Loucy (cell line): ENCODE data around the gene MED20.

Source experiments
- H2AFZ ChIP-seq: fragments of 200-600 bp; sonication (generic); 2 replicates; pipeline ENCODE4 v1.6.0; 2016; ENCODE audit warnings: antibody characterized with exemption, mild to moderate bottlenecking, low read length, moderate library complexity
- H3F3A ChIP-seq: fragments of 200-600 bp; 2 replicates; pipeline ENCODE4 v1.6.0; 2016; ENCODE audit warnings: antibody characterized with exemption, low read depth, mild to moderate bottlenecking
- H3K27me3 ChIP-seq: fragments of 200-600 bp; sonication (generic); 2 replicates; pipeline ENCODE4 v1.6.1; 2014; ENCODE audit warnings: low read length, mild to moderate bottlenecking; ENCODE audit not compliant: insufficient read depth, poor library complexity, severe bottlenecking
- H3K36me3 ChIP-seq: fragments of 200-600 bp; sonication (generic); 2 replicates; pipeline ENCODE4 v1.6.1; 2016; ENCODE audit warnings: low read length; ENCODE audit not compliant: insufficient read depth
- H3K4me1 ChIP-seq: fragments of 200-600 bp; sonication (generic); 2 replicates; pipeline ENCODE4 v1.5.1; 2014; ENCODE audit warnings: low read length, mild to moderate bottlenecking; ENCODE audit not compliant: insufficient read depth, poor library complexity, severe bottlenecking
- H3K4me2 ChIP-seq: fragments of 200-600 bp; sonication (generic); 2 replicates; pipeline ENCODE4 v1.6.0; 2014; ENCODE audit warnings: antibody characterized with exemption, low read length, low read depth, mild to moderate bottlenecking; ENCODE audit not compliant: poor library complexity, severe bottlenecking
- H3K4me3 ChIP-seq: fragments of 200-600 bp; sonication (generic); 2 replicates; pipeline ENCODE4 v1.5.1; 2014; ENCODE audit warnings: low read length, mild to moderate bottlenecking, mixed read lengths; ENCODE audit not compliant: poor library complexity, severe bottlenecking
- H3K79me2 ChIP-seq: fragments of 200-600 bp; sonication (generic); 2 replicates; pipeline ENCODE4 v1.6.1; 2014; ENCODE audit warnings: low read length; ENCODE audit not compliant: insufficient read depth
- H3K9ac ChIP-seq: fragments of 200-600 bp; sonication (generic); 2 replicates; pipeline ENCODE4 v1.6.0; 2014; ENCODE audit warnings: mild to moderate bottlenecking, low read depth, low read length, moderate library complexity; ENCODE audit not compliant: poor library complexity, severe bottlenecking
- H3K9me2 ChIP-seq: fragments of 200-600 bp; sonication (generic); replicated peaks from 2 replicates; pipeline ENCODE4 v1.6.1; 2016; ENCODE audit warnings: low read depth, low read length, mixed read lengths
- H3K9me3 ChIP-seq: fragments of 200-600 bp; sonication (generic); 2 replicates; pipeline ENCODE4 v1.6.1; 2014; ENCODE audit warnings: mild to moderate bottlenecking, antibody characterized with exemption, low read length, low read depth; ENCODE audit not compliant: insufficient read depth
- H4K20me1 ChIP-seq: fragments of 200-600 bp; sonication (generic); 2 replicates; pipeline ENCODE4 v1.6.0; 2014; ENCODE audit warnings: antibody characterized with exemption, low read length, mild to moderate bottlenecking; ENCODE audit not compliant: insufficient read depth, poor library complexity, severe bottlenecking
- EZH2phosphoT487 ChIP-seq: fragments of 200-600 bp; IDR thresholded peaks from 2 replicates; pipeline ENCODE4 v1.6.1; 2018; ENCODE audit warnings: antibody characterized with exemption, mild to moderate bottlenecking, moderate library complexity, borderline replicate concordance
- TF ChIP-seq, protein P1 (sequence below): fragments of 200-600 bp; sonication (generic); conservative IDR thresholded peaks from 2 replicates; pipeline ENCODE4 v1.5.1; 2014; ENCODE audit warnings: mild to moderate bottlenecking, antibody characterized with exemption, low read length

The MED20 gene

DNA sequence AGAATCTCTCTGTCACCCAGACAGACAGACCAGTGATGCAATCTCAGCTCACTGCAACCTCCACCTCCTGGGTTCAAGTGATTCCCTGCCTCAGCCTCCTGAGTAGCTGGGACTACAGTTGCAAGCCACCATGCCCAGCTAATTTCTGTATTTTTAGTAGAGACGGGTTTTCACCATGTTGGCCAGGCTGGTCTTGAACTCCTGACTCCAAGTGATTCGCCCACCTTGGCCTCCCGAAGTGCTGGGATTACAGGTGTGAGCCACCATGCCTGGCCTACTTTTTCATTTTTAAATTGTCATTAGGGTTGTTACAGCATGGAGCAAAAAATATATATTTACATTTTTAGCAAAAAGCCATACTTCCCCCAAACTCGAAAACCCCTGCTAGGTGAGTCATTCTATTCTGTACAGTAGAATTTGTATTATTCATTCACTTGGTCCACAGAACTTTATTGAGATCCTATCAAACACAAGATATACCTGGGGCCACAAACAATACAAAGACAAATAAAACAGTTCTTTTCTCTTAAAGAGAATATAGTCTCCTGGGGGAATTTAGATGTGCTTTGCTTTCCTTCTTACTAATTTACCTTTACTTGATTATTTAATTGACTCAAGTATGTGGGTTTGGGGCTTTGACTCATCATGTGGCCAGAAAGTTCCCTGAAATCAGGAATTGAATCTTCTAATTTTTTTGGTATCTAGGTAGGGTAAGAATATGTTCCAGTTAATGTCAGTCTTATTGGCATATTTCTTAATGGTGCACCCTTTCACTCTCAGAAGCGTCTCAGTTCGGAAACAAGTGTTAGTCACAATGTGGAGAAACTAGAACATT, 37.3 kb upstream of the MED20 start:
- H3K4me1 ChIP-seq: peaks cover 5% of the 10 kb centered on the region
- no peak overlapping the region for H3K4me2 ChIP-seq
- no peaks in the 10 kb centered on the region for H3F3A ChIP-seq
- no peaks in the 10 kb centered on the region for H4K20me1 ChIP-seq
- no peak overlapping the region for H3K4me3 ChIP-seq
- no peaks in the 10 kb centered on the region for H3K79me2 ChIP-seq
- no peak overlapping the region for H3K9ac ChIP-seq
- H2AFZ ChIP-seq: no peak overlapping the region
- H3K27me3 ChIP-seq: no peaks in the 10 kb centered on the region
- no peak for TF ChIP-seq EZH2phosphoT487
- TF ChIP-seq, protein P1, sequence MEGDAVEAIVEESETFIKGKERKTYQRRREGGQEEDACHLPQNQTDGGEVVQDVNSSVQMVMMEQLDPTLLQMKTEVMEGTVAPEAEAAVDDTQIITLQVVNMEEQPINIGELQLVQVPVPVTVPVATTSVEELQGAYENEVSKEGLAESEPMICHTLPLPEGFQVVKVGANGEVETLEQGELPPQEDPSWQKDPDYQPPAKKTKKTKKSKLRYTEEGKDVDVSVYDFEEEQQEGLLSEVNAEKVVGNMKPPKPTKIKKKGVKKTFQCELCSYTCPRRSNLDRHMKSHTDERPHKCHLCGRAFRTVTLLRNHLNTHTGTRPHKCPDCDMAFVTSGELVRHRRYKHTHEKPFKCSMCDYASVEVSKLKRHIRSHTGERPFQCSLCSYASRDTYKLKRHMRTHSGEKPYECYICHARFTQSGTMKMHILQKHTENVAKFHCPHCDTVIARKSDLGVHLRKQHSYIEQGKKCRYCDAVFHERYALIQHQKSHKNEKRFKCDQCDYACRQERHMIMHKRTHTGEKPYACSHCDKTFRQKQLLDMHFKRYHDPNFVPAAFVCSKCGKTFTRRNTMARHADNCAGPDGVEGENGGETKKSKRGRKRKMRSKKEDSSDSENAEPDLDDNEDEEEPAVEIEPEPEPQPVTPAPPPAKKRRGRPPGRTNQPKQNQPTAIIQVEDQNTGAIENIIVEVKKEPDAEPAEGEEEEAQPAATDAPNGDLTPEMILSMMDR: no peak
- H3K36me3 ChIP-seq: no peaks in the 10 kb centered on the region
- H3K9me3 ChIP-seq: no peaks in the 10 kb centered on the region
- no peaks in the 10 kb centered on the region for H3K9me2 ChIP-seq

DNA sequence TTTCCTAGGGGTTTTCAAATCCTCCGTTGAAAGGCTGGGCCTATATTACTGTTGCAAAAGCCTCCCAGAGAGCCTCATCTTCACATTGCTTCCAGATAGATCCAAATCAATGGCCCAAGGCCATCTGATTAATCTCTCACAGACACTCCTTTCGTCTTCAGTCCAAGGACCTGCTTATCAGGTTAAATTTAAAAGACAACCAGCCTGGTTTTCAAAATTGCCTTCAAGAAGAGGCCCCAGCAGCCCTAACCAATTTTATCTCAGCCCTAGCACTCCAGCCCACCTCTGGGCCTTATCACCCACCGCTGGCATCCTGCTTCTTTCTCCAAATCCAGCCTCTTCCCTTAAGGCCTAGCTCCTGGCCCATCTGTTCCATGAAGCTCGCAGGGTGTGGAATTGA, 36.2 kb upstream of the MED20 start:
- no peaks in the 10 kb centered on the region for H3K9me2 ChIP-seq
- TF ChIP-seq EZH2phosphoT487: no peak
- TF ChIP-seq, protein P1: no peak
- H3K36me3 ChIP-seq: no peaks in the 10 kb centered on the region
- no peaks in the 10 kb centered on the region for H4K20me1 ChIP-seq
- no peaks in the 10 kb centered on the region for H3K27me3 ChIP-seq
- H3K4me3 ChIP-seq: no peak overlapping the region
- no peak overlapping the region for H2AFZ ChIP-seq
- H3K4me1 ChIP-seq: peaks cover 5% of the 10 kb centered on the region
- H3K9ac ChIP-seq: no peak overlapping the region
- H3F3A ChIP-seq: no peaks in the 10 kb centered on the region
- no peak overlapping the region for H3K4me2 ChIP-seq
- H3K79me2 ChIP-seq: no peaks in the 10 kb centered on the region
- no peaks in the 10 kb centered on the region for H3K9me3 ChIP-seq

DNA sequence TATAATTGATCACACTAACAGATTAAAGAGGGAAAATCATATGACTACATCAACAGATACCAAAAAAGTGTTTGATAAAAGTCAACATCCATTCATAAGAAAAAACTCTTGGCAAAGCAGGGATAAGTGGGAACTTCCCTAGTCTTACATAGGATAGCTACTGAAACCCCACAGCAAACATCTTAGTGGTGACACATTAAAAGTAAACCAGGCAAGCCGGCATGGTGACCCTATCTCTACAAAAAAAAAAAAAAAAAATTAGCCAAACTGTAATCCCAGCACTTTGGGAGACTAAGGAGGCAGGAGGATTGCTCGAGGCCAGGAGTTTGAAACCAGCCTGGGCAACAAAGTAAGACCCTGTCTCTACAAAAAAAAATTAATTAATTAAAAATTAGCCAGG, 34.5 kb upstream of the MED20 start:
- TF ChIP-seq, protein P1: no peak
- no peak for TF ChIP-seq EZH2phosphoT487
- Histone ChIP-seq H3K9ac (no peak overlapping the region), H3K4me3 (no peak overlapping the region), H3K79me2 (no peaks in the 10 kb centered on the region), H3K9me2 (no peaks in the 10 kb centered on the region), H4K20me1 (no peaks in the 10 kb centered on the region), H3K9me3 (no peaks in the 10 kb centered on the region), H3K4me1 (no peaks in the 10 kb centered on the region), H3K27me3 (no peaks in the 10 kb centered on the region), H2AFZ (no peak overlapping the region), H3K36me3 (no peaks in the 10 kb centered on the region), H3K4me2 (no peak overlapping the region), H3F3A (no peaks in the 10 kb centered on the region)
